Neural crest cell (in vitro differentiated cells): ENCODE results near the gene STARD3NL. TPM values are rescaled to one million over a fixed set of nuclear protein-coding genes. Genes with fewer than 3 reads are reported as not detected.
"Not testable (repeated sequence)": the region's sequence is repeated elsewhere in the genome, so short reads cannot be mapped to it uniquely, and the experiment has no call there.

Experiments
- DNase-seq: peaks from one replicate; pipeline ENCODE4 v3.0.0; 2021; ENCODE audit warnings: low read depth, mixed read lengths, low spot score
- H3K27ac Mint-ChIP-seq: one replicate; pipeline ENCODE4 v1.8.0; 2021; ENCODE audit warnings: mild to moderate bottlenecking, mixed read lengths; ENCODE audit not compliant: unreplicated experiment
- H3K27me3 Mint-ChIP-seq: 2 replicates; pipeline ENCODE4 v1.8.0; 2021; ENCODE audit warnings: low read depth, mild to moderate bottlenecking, mixed read lengths
- H3K36me3 Mint-ChIP-seq: 2 replicates; pipeline ENCODE4 v1.8.0; 2021; ENCODE audit warnings: low read depth, mild to moderate bottlenecking, mixed read lengths
- H3K4me1 Mint-ChIP-seq: 2 replicates; pipeline ENCODE4 v1.8.0; 2021; ENCODE audit warnings: mixed read lengths
- H3K4me3 Mint-ChIP-seq: one replicate; pipeline ENCODE4 v1.8.0; 2021; ENCODE audit warnings: mild to moderate bottlenecking, mixed read lengths
- H3K9me3 Mint-ChIP-seq: 2 replicates; pipeline ENCODE4 v1.8.0; 2021; ENCODE audit warnings: mixed read lengths
- CTCF ChIP-seq: fragments of 200-600 bp; sonication (generic); conservative IDR thresholded peaks from 2 replicates; pipeline ENCODE4 v1.5.0; 2021; ENCODE audit warnings: antibody characterized with exemption, mild to moderate bottlenecking
- total RNA-seq: library from RNA; stranded (reverse); gene quantifications from 2 replicates; pipeline ENCODE4 v1.2.1, GENCODE V29; 2021

The STARD3NL gene
- total RNA-seq, 1 donor from 2014 or later: 62.4 TPM

GRCh38 chr7:38248069-38248567 lies 70.1 kb downstream of the STARD3NL start:
- Mint-ChIP-seq H3K4me1 (no peaks in the 10 kb centered on the region), H3K27me3 (no peaks in the 10 kb centered on the region), H3K27ac (no peak overlapping the region), H3K9me3 (no peaks in the 10 kb centered on the region), H3K4me3 (no peak overlapping the region), H3K36me3 (no peaks in the 10 kb centered on the region)
- no peak for DNase-seq
- no peak for TF ChIP-seq CTCF

GRCh38 chr7:38249849-38250248 lies 71.8 kb downstream of the STARD3NL start:
- not testable (repeated sequence) for H3K9me3 Mint-ChIP-seq, DNase-seq, H3K4me1 Mint-ChIP-seq, H3K36me3 Mint-ChIP-seq, H3K27ac Mint-ChIP-seq, H3K27me3 Mint-ChIP-seq, H3K4me3 Mint-ChIP-seq

- Mint-ChIP-seq H3K9me3 (peaks cover 2% of the 10 kb centered on the region), H3K27ac (no peak overlapping the region), H3K4me1 (peaks cover 5% of the 10 kb centered on the region), H3K27me3 (no peaks in the 10 kb centered on the region), H3K4me3 (no peak overlapping the region), H3K36me3 (no peaks in the 10 kb centered on the region)
- no peak for DNase-seq
- TF ChIP-seq CTCF: no peak
Measured at GRCh38 chr7:38257350-38257677, 79.3 kb downstream of the STARD3NL start.

DNA sequence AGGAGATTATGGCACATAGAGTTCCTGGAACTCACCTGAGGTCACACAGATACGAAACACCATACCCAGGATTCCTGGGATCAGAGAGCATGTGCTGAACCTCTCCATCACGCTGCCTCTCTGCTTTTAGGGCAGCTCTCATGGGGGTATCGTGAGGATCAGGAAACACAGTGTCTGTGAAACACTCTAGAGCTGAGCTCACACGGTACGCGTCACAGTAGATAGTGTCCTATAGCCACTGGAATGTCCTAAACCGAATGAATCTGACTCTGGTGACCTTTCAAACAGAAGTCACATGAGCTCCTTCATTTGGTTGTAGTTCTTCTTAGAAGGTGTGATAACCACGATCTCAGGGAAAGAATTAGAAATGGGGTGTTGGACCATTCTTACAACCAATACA lies 81.1 kb downstream of the STARD3NL start:
- peaks cover 19% of the 10 kb centered on the region for H3K4me1 Mint-ChIP-seq
- not testable (repeated sequence) for H3K27me3 Mint-ChIP-seq, DNase-seq, H3K9me3 Mint-ChIP-seq, H3K36me3 Mint-ChIP-seq, H3K27ac Mint-ChIP-seq, H3K4me3 Mint-ChIP-seq

DNA sequence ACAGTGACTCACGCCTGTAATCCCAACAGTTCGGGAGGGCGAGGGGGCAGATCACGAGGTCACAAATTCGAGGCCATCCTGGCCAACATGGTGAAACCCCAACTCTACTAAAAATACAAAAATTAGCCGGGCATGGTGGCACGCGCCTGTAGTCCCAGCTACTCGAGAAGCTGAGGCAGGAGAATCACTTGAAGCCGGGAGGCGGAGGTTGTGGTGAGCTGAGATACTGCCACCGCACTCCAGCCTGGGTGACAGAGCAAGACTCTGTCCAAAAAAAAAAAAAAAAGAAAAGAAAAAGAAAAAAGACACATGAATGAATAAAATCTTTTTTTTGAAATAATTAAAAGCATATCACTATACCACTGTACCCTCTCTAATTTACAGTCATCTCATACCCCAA lies 83.6 kb downstream of the STARD3NL start:
- not testable (repeated sequence) for H3K9me3 Mint-ChIP-seq, H3K27me3 Mint-ChIP-seq, H3K27ac Mint-ChIP-seq, H3K36me3 Mint-ChIP-seq, DNase-seq, H3K4me3 Mint-ChIP-seq
- peaks cover 19% of the 10 kb centered on the region for H3K4me1 Mint-ChIP-seq

GRCh38 chr7:38262026-38262425 lies 84.0 kb downstream of the STARD3NL start:
- not testable (repeated sequence) for H3K27me3 Mint-ChIP-seq, H3K4me3 Mint-ChIP-seq, DNase-seq, H3K36me3 Mint-ChIP-seq, H3K27ac Mint-ChIP-seq, H3K9me3 Mint-ChIP-seq
- peaks cover 19% of the 10 kb centered on the region for H3K4me1 Mint-ChIP-seq

DNA sequence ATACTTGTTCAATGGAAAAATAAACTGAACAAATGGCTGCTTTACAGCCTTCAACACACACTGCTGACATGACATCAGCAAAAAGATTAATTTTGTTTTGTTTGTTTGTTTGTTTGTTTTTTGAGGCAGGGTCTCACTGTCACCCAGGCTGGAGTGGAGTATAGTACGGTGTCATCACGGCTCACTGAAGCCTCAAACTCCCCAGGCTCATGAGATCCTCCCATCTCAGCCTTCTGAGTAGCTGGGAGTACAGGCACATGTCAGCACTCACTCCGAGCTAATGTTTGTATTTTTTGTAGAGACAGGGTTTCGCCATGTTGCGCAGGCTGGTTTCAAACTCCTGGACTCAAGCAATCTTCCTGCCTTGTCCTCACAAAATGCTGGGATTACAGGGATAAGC lies 84.5 kb downstream of the STARD3NL start:
- Mint-ChIP-seq H3K4me1 (peaks cover 19% of the 10 kb centered on the region), H3K36me3 (no peaks in the 10 kb centered on the region), H3K27me3 (no peaks in the 10 kb centered on the region), H3K4me3 (no peak overlapping the region), H3K27ac (no peak overlapping the region), H3K9me3 (peaks cover 2% of the 10 kb centered on the region)
- no peak for TF ChIP-seq CTCF
- no peak for DNase-seq

- not testable (repeated sequence) for H3K36me3 Mint-ChIP-seq
- peaks cover 19% of the 10 kb centered on the region for H3K4me1 Mint-ChIP-seq
Measured at GRCh38 chr7:38263274-38263673, 85.2 kb downstream of the STARD3NL start.

GRCh38 chr7:38264602-38265001 lies 86.6 kb downstream of the STARD3NL start:
- not testable (repeated sequence) for H3K4me3 Mint-ChIP-seq, H3K9me3 Mint-ChIP-seq, H3K27ac Mint-ChIP-seq, H3K36me3 Mint-ChIP-seq, H3K27me3 Mint-ChIP-seq, DNase-seq
- peaks cover 19% of the 10 kb centered on the region for H3K4me1 Mint-ChIP-seq

More at GRCh38 chr7:38263274-38263673, 85.2 kb downstream of the STARD3NL start:
- not testable (repeated sequence) for H3K9me3 Mint-ChIP-seq, H3K27me3 Mint-ChIP-seq, DNase-seq, H3K27ac Mint-ChIP-seq, H3K4me3 Mint-ChIP-seq

- not testable (repeated sequence) for H3K27me3 Mint-ChIP-seq, H3K9me3 Mint-ChIP-seq, H3K4me3 Mint-ChIP-seq, H3K27ac Mint-ChIP-seq, DNase-seq, H3K36me3 Mint-ChIP-seq
- peaks cover 19% of the 10 kb centered on the region for H3K4me1 Mint-ChIP-seq
Measured at GRCh38 chr7:38265958-38266357, 87.9 kb downstream of the STARD3NL start.

- DNase-seq, H3K27me3 Mint-ChIP-seq, H3K27ac Mint-ChIP-seq, H3K4me3 Mint-ChIP-seq, H3K4me1 Mint-ChIP-seq, H3K36me3 Mint-ChIP-seq, H3K9me3 Mint-ChIP-seq: not testable (repeated sequence)
Measured at GRCh38 chr7:38269704-38270346, 91.8 kb downstream of the STARD3NL start.
